ENCODE measurements around the gene MYOD1. TPM values are rescaled to one million over a fixed set of nuclear protein-coding genes. Genes with fewer than 3 reads are reported as not detected.

The MYOD1 gene
- total and polyA plus RNA-seq, 9 of the 15 experiments (the other 6 are each of a cell fraction or from before 2014, with no cell fraction given), result not detected

- no peak for TF ChIP-seq ZFP91 (CRISPR knock-in tag; IDR thresholded peaks at IDR 0.05)
- no peak for TF ChIP-seq E2F5 (CRISPR knock-in tag; IDR thresholded peaks at IDR 0.05)
- no peak for TF ChIP-seq ZBTB7A (IDR thresholded peaks at IDR 0.05; ENCODE audit: borderline replicate concordance, control insufficient read depth, low read depth, low read length)
- TF ChIP-seq NFYB (IDR thresholded peaks at IDR 0.05; ENCODE audit: extremely low read depth, insufficient read length), result no peak
- no peak for TF ChIP-seq CXXC5 (CRISPR knock-in tag; IDR thresholded peaks at IDR 0.05)
- TF ChIP-seq ZNF280B (CRISPR knock-in tag; IDR thresholded peaks at IDR 0.05), result no peak
These were observed 5.5 kb upstream of the MYOD1 start (continued) for GRCh38 chr11:17713851-17714250.

- Histone ChIP-seq H3K27me3 (ENCODE audit: control insufficient read depth in 2 of 2, insufficient read depth in 2 of 2, low read length in 2 of 2) (peaks cover 8 to 44% of the 10 kb centered on the region in 2 experiments), H2AFZ (ENCODE audit: low read depth, low read length) (no peak overlapping the region), H4K20me1 (replicated peaks; ENCODE audit: control insufficient read depth, insufficient read depth, low read length) (peaks cover 13% of the 10 kb centered on the region; the same call in 1 of the 2 replicates), H3K9me1 (ENCODE audit: control insufficient read depth, insufficient read depth, low read length) (no peaks in the 10 kb centered on the region), H3K79me2 (ENCODE audit: control insufficient read depth, insufficient read depth, low read length) (no peaks in the 10 kb centered on the region), H3K4me3 (no peak overlapping the region), H3K4me2 (ENCODE audit: insufficient read depth, low read length) (no peak overlapping the region), H3K36me3 (ENCODE audit: control insufficient read depth, insufficient read depth, low read length) (no peaks in the 10 kb centered on the region), H3K4me1 (replicated peaks in 1 of 2; ENCODE audit: control insufficient read depth in 2 of 2, insufficient read depth in 2 of 2, low read length in 2 of 2) (no peaks in the 10 kb centered on the region), H3K27ac (ENCODE audit: extremely low read depth, low read depth, low read length) (no peak overlapping the region), H3K9ac (ENCODE audit: insufficient read depth in 1 of 2, low read depth in 2 of 2, low read length in 2 of 2) (no peak overlapping the region; a peak in 1 of 4 replicates), H3K9me3 (replicated peaks; ENCODE audit: control insufficient read depth, insufficient read depth, low read depth, low read length) (no peaks in the 10 kb centered on the region)
- CTCF ChIA-PET (ENCODE audit: low intra/inter-chr PET ratio), result no interaction called here
- no TSS peak for BruUV-seq (replicated peaks)
- DNase-seq (ENCODE audit: extremely low read depth in 1 of 4, low spot score in 3 of 4), result no peak
- in situ Hi-C loops (cut with MboI), result no loop called here
- POLR2A ChIA-PET, result no interaction called here
- WGBS (ENCODE audit: insufficient coverage, low coverage, missing lambda C conversion rate), result 0% methylated on average over 8 of the region's 8 CpGs
- intact Hi-C loops (cut with micrococcal nuclease), result no loop called here
- no peak for FAIRE-seq
- ATAC-seq, result no peak; the same call in 2 of the 3 replicates
- TF ChIP-seq GABPB1 (CRISPR knock-in tag; IDR thresholded peaks at IDR 0.05) (no peak), MLX (CRISPR knock-in tag; conservative IDR thresholded peaks at IDR 0.05) (no peak), TGIF2 (CRISPR knock-in tag; IDR thresholded peaks at IDR 0.05) (no peak), EGR1 (conservative IDR thresholded peaks at IDR 0.05) (no peak), NELFE (IDR thresholded peaks at IDR 0.05; ENCODE audit: insufficient read depth, insufficient read length) (no peak), SPI1 (IDR thresholded peaks at IDR 0.05; ENCODE audit: borderline replicate concordance, low read depth, low read length) (no peak), ZNF174 (CRISPR knock-in tag; IDR thresholded peaks at IDR 0.05) (no peak), ZNF436 (CRISPR knock-in tag; IDR thresholded peaks at IDR 0.05) (no peak), MCM3 (IDR thresholded peaks at IDR 0.05) (no peak), ZNF282 (CRISPR knock-in tag; IDR thresholded peaks at IDR 0.05) (no peak)
These were observed 5.0 kb upstream of the MYOD1 start for GRCh38 chr11:17714356-17714854.
